Bronchial epithelial cell (primary cell): ENCODE measurements around the gene PTPN6. TPM values are rescaled to one million over a fixed set of nuclear protein-coding genes. Genes with fewer than 3 reads are reported as not detected.

Source experiments
- DNase-seq: peaks from one replicate; pipeline ENCODE4 v3.0.0-alpha.2; 2010; ENCODE audit warnings: low read depth
- FAIRE-seq: peaks from 2 replicates; lab custom pipeline; 2011; peaks lifted over from hg19 to GRCh38; lab: Jason Lieb, UNC
- H3K27me3 ChIP-seq: 2 replicates; pipeline ENCODE4 v1.5.1; 2011; ENCODE audit warnings: low read length; ENCODE audit not compliant: control insufficient read depth, insufficient read depth
- H3K36me3 ChIP-seq: 2 replicates; pipeline ENCODE4 v1.5.1; 2011; ENCODE audit warnings: low read length; ENCODE audit not compliant: control insufficient read depth, insufficient read depth
- H3K4me3 ChIP-seq: 2 replicates; pipeline ENCODE4 v1.5.1; 2011; ENCODE audit warnings: mild to moderate bottlenecking, low read depth, low read length, control low read depth
- CTCF ChIP-seq: IDR thresholded peaks from 2 replicates; pipeline ENCODE4 v1.5.1; 2011; ENCODE audit warnings: mild to moderate bottlenecking, moderate library complexity, low read length, control low read depth, inconsistent platforms; ENCODE audit not compliant: insufficient read depth, severe bottlenecking
- total RNA-seq: library from RNA; depleted of rRNA; stranded (reverse); fragments of >200 nt; gene quantifications from 2 replicates; pipeline ENCODE4 v1.2.1, GENCODE V29; 2014

The PTPN6 gene
- total RNA-seq, 1 donor from 2014 or later: 12.4 TPM

GRCh38 chr12:6944381-6945186 is 6.6 kb upstream of the PTPN6 start:
- TF ChIP-seq CTCF: peak; percentile 89
- no peak for FAIRE-seq
- Histone ChIP-seq H3K27me3 (no peaks in the 10 kb centered on the region), H3K36me3 (peaks cover 8% of the 10 kb centered on the region), H3K4me3 (peak overlapping the region; percentile 65)
- peak; percentile 83 for DNase-seq

- FAIRE-seq (no peak), DNase-seq (no peak)
- H3K36me3 ChIP-seq: peaks cover 6% of the 10 kb centered on the region
- TF ChIP-seq CTCF: no peak
- no peak overlapping the region for H3K4me3 ChIP-seq
- H3K27me3 ChIP-seq: no peaks in the 10 kb centered on the region
Measured at GRCh38 chr12:6945613-6946012, 5.5 kb upstream of the PTPN6 start.

GRCh38 chr12:6946033-6946919 is 4.9 kb upstream of the PTPN6 start:
- FAIRE-seq (peak; percentile 60), DNase-seq (peak; percentile 96)
- peaks cover 2% of the 10 kb centered on the region for H3K36me3 ChIP-seq
- H3K27me3 ChIP-seq: no peaks in the 10 kb centered on the region
- TF ChIP-seq CTCF: no peak
- peak overlapping the region; percentile 55 for H3K4me3 ChIP-seq

GRCh38 chr12:6946920-6947374 is 4.2 kb upstream of the PTPN6 start:
- no peak for FAIRE-seq
- TF ChIP-seq CTCF: no peak
- Histone ChIP-seq H3K36me3 (peaks cover 2% of the 10 kb centered on the region), H3K27me3 (no peaks in the 10 kb centered on the region), H3K4me3 (peak overlapping the region; percentile 55)
- DNase-seq: no peak

GRCh38 chr12:6947615-6948014 is 3.5 kb upstream of the PTPN6 start:
- DNase-seq: no peak
- H3K36me3 ChIP-seq: peaks cover 2% of the 10 kb centered on the region
- no peak for FAIRE-seq
- no peak for TF ChIP-seq CTCF
- H3K27me3 ChIP-seq: no peaks in the 10 kb centered on the region
- H3K4me3 ChIP-seq: no peak overlapping the region
